ENCODE results near the gene MS4A4A.

MS4A4A gene

GRCh38 chr11:60344146-60344545 lies 63.7 kb downstream of the MS4A4A start:
- H4K20me1 ChIP-seq (ENCODE audit: insufficient read depth, low read length, poor library complexity, severe bottlenecking): no peaks in the 10 kb centered on the region

GRCh38 chr11:60345489-60345888 lies 65.0 kb downstream of the MS4A4A start:
- Histone ChIP-seq H2AFZ (ENCODE audit: low read length) (peak overlapping the region; percentile 58; the same call in 1 of the 2 replicates), H3K4me3 (ENCODE audit: low read length, poor library complexity, severe bottlenecking) (no peak overlapping the region), H3K4me2 (ENCODE audit: low read depth, low read length, poor library complexity, severe bottlenecking) (no peak overlapping the region), H3K79me2 (ENCODE audit: insufficient read depth, low read length) (no peaks in the 10 kb centered on the region), H3K27me3 (ENCODE audit: insufficient read depth, low read length, poor library complexity, severe bottlenecking) (no peaks in the 10 kb centered on the region), H3K4me1 (ENCODE audit: insufficient read depth, low read length, poor library complexity, severe bottlenecking) (no peaks in the 10 kb centered on the region), H3K9me2 (replicated peaks; ENCODE audit: low read depth, low read length) (no peaks in the 10 kb centered on the region), H3F3A (ENCODE audit: low read depth) (no peaks in the 10 kb centered on the region), H3K9me3 (ENCODE audit: insufficient read depth, low read depth, low read length) (no peaks in the 10 kb centered on the region), H4K20me1 (ENCODE audit: insufficient read depth, low read length, poor library complexity, severe bottlenecking) (no peaks in the 10 kb centered on the region), H3K9ac (ENCODE audit: low read depth, low read length, poor library complexity, severe bottlenecking) (no peak overlapping the region), H3K36me3 (ENCODE audit: insufficient read depth, low read length) (no peaks in the 10 kb centered on the region)
- TF ChIP-seq, protein P1, sequence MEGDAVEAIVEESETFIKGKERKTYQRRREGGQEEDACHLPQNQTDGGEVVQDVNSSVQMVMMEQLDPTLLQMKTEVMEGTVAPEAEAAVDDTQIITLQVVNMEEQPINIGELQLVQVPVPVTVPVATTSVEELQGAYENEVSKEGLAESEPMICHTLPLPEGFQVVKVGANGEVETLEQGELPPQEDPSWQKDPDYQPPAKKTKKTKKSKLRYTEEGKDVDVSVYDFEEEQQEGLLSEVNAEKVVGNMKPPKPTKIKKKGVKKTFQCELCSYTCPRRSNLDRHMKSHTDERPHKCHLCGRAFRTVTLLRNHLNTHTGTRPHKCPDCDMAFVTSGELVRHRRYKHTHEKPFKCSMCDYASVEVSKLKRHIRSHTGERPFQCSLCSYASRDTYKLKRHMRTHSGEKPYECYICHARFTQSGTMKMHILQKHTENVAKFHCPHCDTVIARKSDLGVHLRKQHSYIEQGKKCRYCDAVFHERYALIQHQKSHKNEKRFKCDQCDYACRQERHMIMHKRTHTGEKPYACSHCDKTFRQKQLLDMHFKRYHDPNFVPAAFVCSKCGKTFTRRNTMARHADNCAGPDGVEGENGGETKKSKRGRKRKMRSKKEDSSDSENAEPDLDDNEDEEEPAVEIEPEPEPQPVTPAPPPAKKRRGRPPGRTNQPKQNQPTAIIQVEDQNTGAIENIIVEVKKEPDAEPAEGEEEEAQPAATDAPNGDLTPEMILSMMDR (conservative IDR thresholded peaks at IDR 0.05; ENCODE audit: low read length): peak; percentile 84
- TF ChIP-seq EZH2phosphoT487 (IDR thresholded peaks at IDR 0.05; ENCODE audit: borderline replicate concordance): no peak

More at GRCh38 chr11:60344146-60344545, 63.7 kb downstream of the MS4A4A start:
- H3K9ac ChIP-seq (ENCODE audit: low read depth, low read length, poor library complexity, severe bottlenecking): no peak overlapping the region
- H3K27me3 ChIP-seq (ENCODE audit: insufficient read depth, low read length, poor library complexity, severe bottlenecking): no peaks in the 10 kb centered on the region
- no peaks in the 10 kb centered on the region for H3K79me2 ChIP-seq (ENCODE audit: insufficient read depth, low read length)
- H2AFZ ChIP-seq (ENCODE audit: low read length): no peak overlapping the region
- no peaks in the 10 kb centered on the region for H3F3A ChIP-seq (ENCODE audit: low read depth)
- no peak overlapping the region for H3K4me3 ChIP-seq (ENCODE audit: low read length, poor library complexity, severe bottlenecking)
- no peaks in the 10 kb centered on the region for H3K9me2 ChIP-seq (replicated peaks; ENCODE audit: low read depth, low read length)
- no peaks in the 10 kb centered on the region for H3K4me1 ChIP-seq (ENCODE audit: insufficient read depth, low read length, poor library complexity, severe bottlenecking)
- TF ChIP-seq EZH2phosphoT487 (IDR thresholded peaks at IDR 0.05; ENCODE audit: borderline replicate concordance): no peak
- TF ChIP-seq, protein P1 (conservative IDR thresholded peaks at IDR 0.05; ENCODE audit: low read length): no peak
- H3K36me3 ChIP-seq (ENCODE audit: insufficient read depth, low read length): no peaks in the 10 kb centered on the region
- no peaks in the 10 kb centered on the region for H3K9me3 ChIP-seq (ENCODE audit: insufficient read depth, low read depth, low read length)
- no peak overlapping the region for H3K4me2 ChIP-seq (ENCODE audit: low read depth, low read length, poor library complexity, severe bottlenecking)

- TF ChIP-seq EZH2phosphoT487 (IDR thresholded peaks at IDR 0.05; ENCODE audit: borderline replicate concordance): no peak
- TF ChIP-seq, protein P1 (conservative IDR thresholded peaks at IDR 0.05; ENCODE audit: low read length): no peak
- Histone ChIP-seq H2AFZ (ENCODE audit: low read length) (no peak overlapping the region), H3K9me2 (replicated peaks; ENCODE audit: low read depth, low read length) (no peaks in the 10 kb centered on the region), H3K36me3 (ENCODE audit: insufficient read depth, low read length) (no peaks in the 10 kb centered on the region), H3K27me3 (ENCODE audit: insufficient read depth, low read length, poor library complexity, severe bottlenecking) (no peaks in the 10 kb centered on the region), H3K9ac (ENCODE audit: low read depth, low read length, poor library complexity, severe bottlenecking) (no peak overlapping the region), H3K4me1 (ENCODE audit: insufficient read depth, low read length, poor library complexity, severe bottlenecking) (no peaks in the 10 kb centered on the region), H3F3A (ENCODE audit: low read depth) (no peaks in the 10 kb centered on the region), H3K4me2 (ENCODE audit: low read depth, low read length, poor library complexity, severe bottlenecking) (no peak overlapping the region), H3K4me3 (ENCODE audit: low read length, poor library complexity, severe bottlenecking) (no peak overlapping the region), H4K20me1 (ENCODE audit: insufficient read depth, low read length, poor library complexity, severe bottlenecking) (no peaks in the 10 kb centered on the region), H3K9me3 (ENCODE audit: insufficient read depth, low read depth, low read length) (no peaks in the 10 kb centered on the region), H3K79me2 (ENCODE audit: insufficient read depth, low read length) (no peaks in the 10 kb centered on the region)
These were observed 66.8 kb downstream of the MS4A4A start for GRCh38 chr11:60347084-60347797.

All from Loucy (cell line).